Fibroblast of lung (primary cell): ENCODE measurements around the gene APOM. TPM values are rescaled to one million over a fixed set of nuclear protein-coding genes. Genes with fewer than 3 reads are reported as not detected.

Experiments used
- DNase-seq, 2 donors: peaks; one replicate each; pipeline versions ENCODE4 v3.0.0 to v3.0.0-alpha.2; 2010; ENCODE audit warnings: low read depth in 2 of 2
- H2AFZ ChIP-seq: 2 replicates; pipeline ENCODE4 v1.5.1; 2012; ENCODE audit warnings: low read length, control low read depth, inconsistent platforms
- H3K27ac ChIP-seq: 2 replicates; pipeline ENCODE4 v1.5.1; 2011; ENCODE audit warnings: low read length, control low read depth; ENCODE audit not compliant: insufficient read depth
- H3K27me3 ChIP-seq: 2 replicates; pipeline ENCODE4 v1.5.1; 2011; ENCODE audit warnings: mild to moderate bottlenecking, low read length; ENCODE audit not compliant: control insufficient read depth, insufficient read depth
- H3K36me3 ChIP-seq: 2 replicates; pipeline ENCODE4 v1.5.1; 2011; ENCODE audit warnings: low read length; ENCODE audit not compliant: control insufficient read depth, insufficient read depth
- H3K4me1 ChIP-seq: 2 replicates; pipeline ENCODE4 v1.5.1; 2011; ENCODE audit warnings: low read length; ENCODE audit not compliant: control insufficient read depth, insufficient read depth; ENCODE audit errors: extremely low read depth
- H3K4me2 ChIP-seq: 2 replicates; pipeline ENCODE4 v1.5.1; 2011; ENCODE audit warnings: low read length, control low read depth; ENCODE audit not compliant: insufficient read depth; ENCODE audit errors: extremely low read depth
- H3K4me3 ChIP-seq, 4 experiments: fragments of 200-600 bp in 1 of 4; sonication (generic) in 1 of 4; replicated peaks in 1 of 4; 2 replicates each; pipeline ENCODE4 v1.5.1; 2011 to 2016; ENCODE audit warnings: low read length in 4 of 4, low read depth in 3 of 4, mild to moderate bottlenecking in 3 of 4, control low read depth in 2 of 4, inconsistent platforms in 1 of 4, mixed read lengths in 1 of 4; ENCODE audit not compliant: insufficient read depth in 1 of 4; ENCODE audit errors: control extremely low read depth in 1 of 4
- H3K79me2 ChIP-seq: 2 replicates; pipeline ENCODE4 v1.5.1; 2012; ENCODE audit warnings: mild to moderate bottlenecking, low read length, inconsistent platforms; ENCODE audit not compliant: control insufficient read depth, insufficient read depth
- H3K9ac ChIP-seq: 2 replicates; pipeline ENCODE4 v1.5.1; 2011; ENCODE audit warnings: mild to moderate bottlenecking, low read length, control low read depth; ENCODE audit not compliant: insufficient read depth
- H3K9me3 ChIP-seq: 2 replicates; pipeline ENCODE4 v1.5.1; 2012; ENCODE audit warnings: low read depth, low read length; ENCODE audit not compliant: control insufficient read depth, insufficient read depth
- H4K20me1 ChIP-seq: 2 replicates; pipeline ENCODE4 v1.5.1; 2011; ENCODE audit warnings: low read length; ENCODE audit not compliant: control insufficient read depth, insufficient read depth; ENCODE audit errors: extremely low read depth
- EZH2 ChIP-seq: IDR thresholded peaks from 2 replicates; pipeline ENCODE4 v1.5.1; 2012; ENCODE audit warnings: low read length, control low read depth, mild to moderate bottlenecking; ENCODE audit errors: missing control alignments
- polyA plus RNA-seq, 2 donors: library from polyadenylated mRNA; depleted of rRNA in 1 of 2; stranded (reverse) in 1 of 2; unstranded in 1 of 2; fragments of >200 nt; gene quantifications; 2 replicates each; pipeline ENCODE4 v1.2.1, GENCODE V29; 2011 to 2012; ENCODE audit warnings: missing spikeins in 1 of 2
- total RNA-seq: library from RNA; depleted of rRNA; stranded (reverse); fragments of >200 nt; gene quantifications from 2 replicates; pipeline ENCODE4 v1.2.1, GENCODE V29; 2014
- TF ChIP-seq, protein P1 (sequence below), 2 donors: IDR thresholded peaks in 1 of 2; conservative IDR thresholded peaks in 1 of 2; 1 replicate in 1 of 2; 2 replicates in 1 of 2; pipeline ENCODE4 v1.5.1; 2011 to 2012; ENCODE audit warnings: low read length in 2 of 2, control low read depth in 1 of 2, inconsistent platforms in 1 of 2, low read depth in 1 of 2, mild to moderate bottlenecking in 1 of 2

Gene APOM
- total and polyA plus RNA-seq, 2 donors (not counting 1 experiment from before 2014, with no cell fraction given): 0.99 to 3.9 TPM

DNA sequence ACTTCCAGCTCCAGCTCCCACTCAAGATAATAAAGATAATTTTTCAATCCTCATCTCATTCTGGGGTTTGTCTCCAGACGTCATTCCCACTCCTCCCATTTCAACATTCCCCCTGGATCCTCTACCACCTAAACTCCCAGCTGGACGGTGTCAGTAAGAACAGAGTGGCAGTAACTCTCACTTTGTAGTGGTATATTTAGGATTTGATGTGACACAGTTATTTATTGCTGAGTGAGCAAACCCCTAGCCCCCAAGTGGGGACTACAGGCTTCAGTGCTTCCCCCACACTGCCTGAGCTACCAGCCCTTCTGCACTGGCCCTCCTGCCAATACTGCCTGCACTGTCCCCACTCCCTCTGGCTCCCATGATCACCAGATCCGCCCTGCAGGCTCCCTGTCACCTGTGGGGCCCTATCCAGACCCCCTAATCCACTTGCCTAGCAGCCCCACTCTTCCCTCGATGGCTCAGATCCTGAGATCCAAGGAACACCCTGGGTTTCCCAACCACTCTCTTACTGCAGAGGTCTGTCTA lies 2.5 kb downstream of the APOM start:
- peaks cover 38% of the 10 kb centered on the region for H3K79me2 ChIP-seq
- DNase-seq: no peak
- peak overlapping the region in 1 of 4 experiments; percentile 99 for H3K4me3 ChIP-seq
- no peaks in the 10 kb centered on the region for H4K20me1 ChIP-seq
- TF ChIP-seq, protein P1, sequence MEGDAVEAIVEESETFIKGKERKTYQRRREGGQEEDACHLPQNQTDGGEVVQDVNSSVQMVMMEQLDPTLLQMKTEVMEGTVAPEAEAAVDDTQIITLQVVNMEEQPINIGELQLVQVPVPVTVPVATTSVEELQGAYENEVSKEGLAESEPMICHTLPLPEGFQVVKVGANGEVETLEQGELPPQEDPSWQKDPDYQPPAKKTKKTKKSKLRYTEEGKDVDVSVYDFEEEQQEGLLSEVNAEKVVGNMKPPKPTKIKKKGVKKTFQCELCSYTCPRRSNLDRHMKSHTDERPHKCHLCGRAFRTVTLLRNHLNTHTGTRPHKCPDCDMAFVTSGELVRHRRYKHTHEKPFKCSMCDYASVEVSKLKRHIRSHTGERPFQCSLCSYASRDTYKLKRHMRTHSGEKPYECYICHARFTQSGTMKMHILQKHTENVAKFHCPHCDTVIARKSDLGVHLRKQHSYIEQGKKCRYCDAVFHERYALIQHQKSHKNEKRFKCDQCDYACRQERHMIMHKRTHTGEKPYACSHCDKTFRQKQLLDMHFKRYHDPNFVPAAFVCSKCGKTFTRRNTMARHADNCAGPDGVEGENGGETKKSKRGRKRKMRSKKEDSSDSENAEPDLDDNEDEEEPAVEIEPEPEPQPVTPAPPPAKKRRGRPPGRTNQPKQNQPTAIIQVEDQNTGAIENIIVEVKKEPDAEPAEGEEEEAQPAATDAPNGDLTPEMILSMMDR (conservative IDR thresholded peaks at IDR 0.05 in 1 of 2, IDR thresholded peaks at IDR 0.05 in 1 of 2; ENCODE audit: low read depth in 1 of 2, low read length in 2 of 2): no peak
- TF ChIP-seq EZH2: no peak
- peaks cover 5% of the 10 kb centered on the region for H3K36me3 ChIP-seq
- H3K27me3 ChIP-seq: no peaks in the 10 kb centered on the region
- no peak overlapping the region for H3K9ac ChIP-seq
- H3K4me2 ChIP-seq: peak overlapping the region; percentile 100
- no peaks in the 10 kb centered on the region for H3K9me3 ChIP-seq
- no peak overlapping the region for H2AFZ ChIP-seq
- no peak overlapping the region for H3K27ac ChIP-seq
- peaks cover 16% of the 10 kb centered on the region for H3K4me1 ChIP-seq

GRCh38 chr6:31658983-31659648 lies 3.4 kb downstream of the APOM start:
- Histone ChIP-seq H3K9me3 (no peaks in the 10 kb centered on the region), H3K4me2 (peak overlapping the region; percentile 100), H4K20me1 (no peaks in the 10 kb centered on the region), H3K27ac (no peak overlapping the region), H3K4me3 (peak overlapping the region; percentile 90 to 99 (median 96)), H3K27me3 (no peaks in the 10 kb centered on the region), H3K4me1 (peaks cover 22% of the 10 kb centered on the region), H3K79me2 (peaks cover 43% of the 10 kb centered on the region), H3K9ac (peak overlapping the region; percentile 24), H3K36me3 (peaks cover 5% of the 10 kb centered on the region), H2AFZ (no peak overlapping the region)
- TF ChIP-seq, protein P1 (conservative IDR thresholded peaks at IDR 0.05 in 1 of 2, IDR thresholded peaks at IDR 0.05 in 1 of 2; ENCODE audit: low read depth in 1 of 2, low read length in 2 of 2): no peak
- TF ChIP-seq EZH2: no peak
- no peak for DNase-seq

- Histone ChIP-seq H3K27me3 (no peaks in the 10 kb centered on the region), H3K79me2 (peaks cover 41% of the 10 kb centered on the region), H3K9me3 (no peaks in the 10 kb centered on the region), H3K4me3 (peak overlapping the region; percentile 90 to 99 (median 96)), H3K4me1 (peaks cover 22% of the 10 kb centered on the region), H3K27ac (peak overlapping the region; percentile 87), H3K36me3 (peaks cover 5% of the 10 kb centered on the region), H2AFZ (peak overlapping the region; percentile 5), H3K4me2 (peak overlapping the region; percentile 100), H3K9ac (peak overlapping the region; percentile 76), H4K20me1 (no peaks in the 10 kb centered on the region)
- TF ChIP-seq, protein P1 (conservative IDR thresholded peaks at IDR 0.05 in 1 of 2, IDR thresholded peaks at IDR 0.05 in 1 of 2; ENCODE audit: low read depth in 1 of 2, low read length in 2 of 2): no peak
- no peak for TF ChIP-seq EZH2
- peak; percentile 25 to 38 for DNase-seq
These were observed 4.1 kb downstream of the APOM start for GRCh38 chr6:31659649-31660380.
